GM10266 (cell line): Measurements from ENCODE around the gene CAMTA1.

ENCODE experiments used
- DNase-seq: peaks from one replicate; pipeline ENCODE4 v3.0.0; 2012; ENCODE audit errors: extremely low spot score
- CTCF ChIP-seq: IDR thresholded peaks from 2 replicates; pipeline ENCODE4 v1.5.1; 2012; ENCODE audit warnings: mild to moderate bottlenecking, low read depth; ENCODE audit not compliant: control insufficient read depth, insufficient read depth; ENCODE audit errors: missing control alignments

Gene CAMTA1

GRCh38 chr1:7384679-7385078, 599.4 kb downstream of the CAMTA1 start:
- no peak for DNase-seq
- TF ChIP-seq CTCF, result no peak

- TF ChIP-seq CTCF, result no peak
Observed at GRCh38 chr1:7385471-7386225, 600.4 kb downstream of the CAMTA1 start.

GRCh38 chr1:7386226-7387052, 601.2 kb downstream of the CAMTA1 start:
- no peak for TF ChIP-seq CTCF
- DNase-seq, result no peak

More at GRCh38 chr1:7385471-7386225, 600.4 kb downstream of the CAMTA1 start:
- no peak for DNase-seq

GRCh38 chr1:7387053-7387927, 602.0 kb downstream of the CAMTA1 start:
- DNase-seq, result no peak
- TF ChIP-seq CTCF, result no peak

- no peak for TF ChIP-seq CTCF
- DNase-seq, result no peak
Observed at GRCh38 chr1:7388141-7388487, 602.9 kb downstream of the CAMTA1 start.

GRCh38 chr1:7388488-7389185, 603.4 kb downstream of the CAMTA1 start:
- DNase-seq, result no peak
- no peak for TF ChIP-seq CTCF
